Sigmoid colon (tissue), 7 donors: ENCODE results near the gene LTC4S. TPM values are rescaled to one million over a fixed set of nuclear protein-coding genes. Genes with fewer than 3 reads are reported as not detected.
A peak's percentile ranks its signal among the peaks of the same experiment; 100 is the strongest.

ENCODE experiments used
- DNase-seq: peaks from one replicate; pipeline ENCODE4 v3.0.0-alpha.2; 2019
- H3K27ac ChIP-seq, 4 donors: fragments of 200-600 bp; sonication (generic); one replicate each; pipeline ENCODE4 v1.5.1; 2016 to 2019; ENCODE audit warnings: mild to moderate bottlenecking in 1 of 4
- H3K27me3 ChIP-seq, 3 donors: fragments of 200-600 bp; sonication (generic); one replicate each; pipeline ENCODE4 v1.5.1; 2019; ENCODE audit warnings: mild to moderate bottlenecking in 1 of 3
- H3K36me3 ChIP-seq, 4 donors: fragments of 200-600 bp; sonication (generic); one replicate each; pipeline ENCODE4 v1.5.1; 2016 to 2019
- H3K4me1 ChIP-seq, 4 donors: fragments of 200-600 bp; sonication (generic); one replicate each; pipeline ENCODE4 v1.5.1; 2017 to 2019
- H3K4me3 ChIP-seq, 4 donors: fragments of 200-600 bp; sonication (generic); one replicate each; pipeline ENCODE4 v1.5.1; 2017 to 2019; ENCODE audit warnings: mild to moderate bottlenecking in 2 of 4, moderate library complexity in 1 of 4
- H3K9me3 ChIP-seq, 4 donors: fragments of 200-600 bp in 3 of 4; sonication (generic) in 3 of 4; one replicate each; pipeline versions ENCODE4 v1.5.1 to v1.6.1; 2013 to 2019
- CTCF ChIP-seq, 4 experiments: fragments of 450-650 bp in 3 of 4; fragments of 200-600 bp in 1 of 4; IDR thresholded peaks; one replicate each; pipeline ENCODE4 v1.5.1; 2016 to 2019; ENCODE audit warnings: antibody characterized with exemption in 4 of 4, mild to moderate bottlenecking in 3 of 4, moderate library complexity in 2 of 4
- EP300 ChIP-seq, 4 donors: sonication (generic); formaldehyde crosslinking; IDR thresholded peaks; one replicate each; pipeline ENCODE4 v1.6.1; 2017; ENCODE audit warnings: antibody characterized with exemption in 4 of 4
- POLR2A ChIP-seq, 2 donors: fragments of 450-650 bp; IDR thresholded peaks; one replicate each; pipeline ENCODE4 v1.6.1; 2016; ENCODE audit warnings: antibody characterized with exemption in 2 of 2, mild to moderate bottlenecking in 2 of 2, moderate library complexity in 2 of 2
- POLR2AphosphoS5 ChIP-seq, 4 donors: sonication (generic); formaldehyde crosslinking; IDR thresholded peaks; one replicate each; pipeline ENCODE4 v1.6.1; 2017; ENCODE audit warnings: antibody characterized with exemption in 4 of 4
- WGBS, 2 donors: extraction: QIAGEN DNeasy Blood & Tissue Kit; methylation state at CpG; one replicate each; pipeline ENCODE4 v1.1.7; 2013; 5-methylcytosine and 5-hydroxymethylcytosine counted together
- intact Hi-C: fragments of 100-400 bp; cut with DNase I; formaldehyde crosslinking; loops from one replicate; pipeline ENCODE4 v1.15.1; 2023
- polyA plus RNA-seq, 3 donors: library from polyadenylated mRNA; stranded (reverse); fragments of 200-250 nt; gene quantifications; one replicate each; pipeline ENCODE4 v1.2.3, GENCODE V29; 2013
- small RNA-seq, 3 donors: library from RNA; depleted of rRNA; stranded (forward); fragments of <200 nt; gene quantifications; one replicate each; pipeline ENCODE3, GENCODE V24; 2016
- total RNA-seq, 4 donors: library from RNA; depleted of rRNA; stranded (reverse); fragments of >200 nt; gene quantifications; one replicate each; pipeline ENCODE4 v1.1.0, GENCODE V29; 2016
- donor health status: healthy with polysubstance abuse.
- donor health status: Bipolar disorder and iron deficiency.
- donor health status: healthy.

The LTC4S gene
- total and polyA plus RNA-seq, 7 donors = 1.5 to 6.1 (median 4.3) TPM; not detected in 1

- DNase-seq = peak; percentile 64
- H3K27me3 ChIP-seq = no peaks in the 10 kb centered on the region
- peaks cover 0 to 10% (median 8%) of the 10 kb centered on the region in 4 donors for H3K4me1 ChIP-seq
- peaks cover 47 to 85% (median 53%) of the 10 kb centered on the region in 4 donors for H3K36me3 ChIP-seq
- no peaks in the 10 kb centered on the region for H3K9me3 ChIP-seq
- intact Hi-C loops = no loop called here
- 92 to 94% methylated on average over 17 of the region's 17 CpGs for WGBS, 2 donors
- H3K27ac ChIP-seq = no peak overlapping the region
- no peak for TF ChIP-seq POLR2AphosphoS5 (IDR thresholded peaks at IDR 0.05)
- TF ChIP-seq CTCF (IDR thresholded peaks at IDR 0.05) = no peak
- TF ChIP-seq POLR2A (IDR thresholded peaks at IDR 0.05) = no peak
- TF ChIP-seq EP300 (IDR thresholded peaks at IDR 0.05) = no peak
- no peak overlapping the region for H3K4me3 ChIP-seq
Measured at GRCh38 chr5:179840766-179841165, 47.0 kb downstream of the LTC4S start.

GRCh38 chr5:179841621-179842020, 47.8 kb downstream of the LTC4S start:
- Histone ChIP-seq H3K9me3 (no peaks in the 10 kb centered on the region), H3K27me3 (no peaks in the 10 kb centered on the region), H3K27ac (no peak overlapping the region), H3K4me1 (peaks cover 0 to 3% (median 2%) of the 10 kb centered on the region in 4 donors), H3K4me3 (no peak overlapping the region), H3K36me3 (peaks cover 40 to 85% (median 46%) of the 10 kb centered on the region in 4 donors)
- TF ChIP-seq POLR2AphosphoS5 (IDR thresholded peaks at IDR 0.05) (no peak), CTCF (IDR thresholded peaks at IDR 0.05) (no peak), EP300 (IDR thresholded peaks at IDR 0.05) (no peak), POLR2A (IDR thresholded peaks at IDR 0.05) (no peak)
- DNase-seq = peak; percentile 56
- intact Hi-C loops = no loop called here
- WGBS, 2 donors = 94 to 95% methylated on average over 9 of the region's 9 CpGs

Small RNA genes lying within 50 kb of the gene (small RNA-seq; reads per million reads assigned to genes)
- 0 to 0.22 (median 0) reads per million in 3 donors for gene MIR1229

Other genes starting within 250 kb of the LTC4S start
- 10 to 100 TPM; 29.8 to 79.8 (median 45.9) TPM for gene RUFY1, start 243.4 kb upstream of the LTC4S start, total RNA-seq
- gene RUFY1, start 243.4 kb upstream of the LTC4S start, polyA plus RNA-seq = 10 to 100 TPM; 28.9 to 34.2 (median 32.7) TPM
- 100 to 1,000 TPM; 264 to 495 (median 312) TPM for gene HNRNPH1, start 170.3 kb upstream of the LTC4S start, total RNA-seq
- 100 to 1,000 TPM in 1 of 3 donors, 10 to 100 TPM in 2; 63.8 to 255 (median 73.3) TPM for gene HNRNPH1, start 170.3 kb upstream of the LTC4S start, polyA plus RNA-seq
- gene CBY3, start 113.0 kb upstream of the LTC4S start, total RNA-seq = under 1 TPM in 1 of 4 donors, not detected in 3; 0.66 TPM
- under 1 TPM in 1 of 3 donors, not detected in 2; 0.13 TPM for gene CBY3, start 113.0 kb upstream of the LTC4S start, polyA plus RNA-seq
- 100 to 1,000 TPM; 254 to 278 (median 267) TPM for gene CANX, start 95.0 kb upstream of the LTC4S start, total RNA-seq
- gene CANX, start 95.0 kb upstream of the LTC4S start, polyA plus RNA-seq = 100 to 1,000 TPM in 1 of 3 donors, 10 to 100 TPM in 2; 58.3 to 177 (median 77.2) TPM
- 10 to 100 TPM; 18.1 to 30.2 (median 25.9) TPM for gene MAML1, start 61.2 kb upstream of the LTC4S start, total RNA-seq
- 10 to 100 TPM in 1 of 3 donors, 1 to 10 TPM in 2; 7.2 to 15.8 (median 8.1) TPM for gene MAML1, start 61.2 kb upstream of the LTC4S start, polyA plus RNA-seq
- gene MGAT4B, start 12.9 kb downstream of the LTC4S start, total RNA-seq = 10 to 100 TPM; 27.8 to 56.8 (median 31.5) TPM
- gene MGAT4B, start 12.9 kb downstream of the LTC4S start, polyA plus RNA-seq = 100 to 1,000 TPM; 184 to 241 (median 232) TPM
- 100 to 1,000 TPM; 287 to 443 (median 386) TPM for gene SQSTM1, start 26.9 kb downstream of the LTC4S start, total RNA-seq
- 100 to 1,000 TPM; 168 to 301 (median 203) TPM for gene SQSTM1, start 26.9 kb downstream of the LTC4S start, polyA plus RNA-seq
- 10 to 100 TPM; 30.7 to 59.8 (median 34.5) TPM for gene MRNIP, start 64.8 kb downstream of the LTC4S start, total RNA-seq
- gene MRNIP, start 64.8 kb downstream of the LTC4S start, polyA plus RNA-seq = 10 to 100 TPM in 2 of 3 donors, 1 to 10 TPM in 1; 8.3 to 20.3 (median 11.4) TPM
- 1,000 to 10,000 TPM in 2 of 4 donors, 100 to 1,000 TPM in 2; 291 to 1,545 (median 1,005) TPM for gene TBC1D9B, start 113.9 kb downstream of the LTC4S start, total RNA-seq
- gene TBC1D9B, start 113.9 kb downstream of the LTC4S start, polyA plus RNA-seq = 10 to 100 TPM; 35.4 to 83.4 (median 36.8) TPM